IMR-90 (cell line): ENCODE results near the gene MEIG1. TPM values are rescaled to one million over a fixed set of nuclear protein-coding genes. Genes with fewer than 3 reads are reported as not detected.

ENCODE experiments used
- ATAC-seq: fragments of 200-7000 bp; cut with Tn5 transposase; 2 replicates; pipeline ENCODE4 v1.9.1; 2020; ENCODE audit warnings: low read depth, mild to moderate bottlenecking, moderate library complexity
- BruUV-seq: library from RNA; stranded (reverse); fragments of 400-500 nt; replicated peaks from 2 replicates; lab custom pipeline; 2021; lab: Mats Ljungman, UMichigan
- CTCF ChIA-PET: fragments of 300-600 bp; formaldehyde crosslinking; extraction: SDS; loops from one replicate; lab custom pipeline; 2021; ENCODE audit warnings: antibody characterized with exemption; lab: Yijun Ruan, JAX
- POLR2A ChIA-PET: fragments of 300-600 bp; sonication (Branson Sonifier 250); formaldehyde crosslinking; loops from one replicate; lab custom pipeline; 2022; ENCODE audit warnings: antibody characterized with exemption; ENCODE audit not compliant: unreplicated experiment; lab: Charles Lee
- DNase-seq: peaks from one replicate; pipeline ENCODE4 v3.0.0; 2013
- H2AFZ ChIP-seq: replicated peaks from 2 replicates; pipeline ENCODE3; 2013; ENCODE audit warnings: low read length, mild to moderate bottlenecking; ENCODE audit not compliant: poor library complexity
- H2AK5ac ChIP-seq: 2 replicates; pipeline ENCODE4 v1.6.1; 2013; ENCODE audit warnings: low read depth, low read length, inconsistent platforms
- H2AK9ac ChIP-seq: replicated peaks from 2 replicates; pipeline ENCODE3; 2013; ENCODE audit warnings: mild to moderate bottlenecking, low read depth, low read length, moderate library complexity; ENCODE audit not compliant: poor library complexity
- H2BK120ac ChIP-seq: 2 replicates; pipeline ENCODE4 v1.6.1; 2013; ENCODE audit warnings: low read depth, low read length, inconsistent platforms
- H2BK15ac ChIP-seq: 3 replicates; pipeline ENCODE4 v1.6.1; 2013; ENCODE audit warnings: low read depth, low read length, inconsistent platforms
- H2BK20ac ChIP-seq: 2 replicates; pipeline ENCODE4 v1.6.1; 2013; ENCODE audit warnings: low read depth, mild to moderate bottlenecking, inconsistent platforms, low read length, moderate library complexity
- H2BK5ac ChIP-seq: 2 replicates; pipeline ENCODE4 v1.6.1; 2013; ENCODE audit warnings: mild to moderate bottlenecking, low read depth, low read length, inconsistent platforms; ENCODE audit not compliant: poor library complexity, severe bottlenecking
- H3K14ac ChIP-seq: replicated peaks from 2 replicates; pipeline ENCODE4 v1.6.1; 2013; ENCODE audit warnings: low read depth, low read length, inconsistent platforms
- H3K18ac ChIP-seq: 2 replicates; pipeline ENCODE4 v1.6.1; 2013; ENCODE audit warnings: low read depth, low read length, control low read depth
- H3K23ac ChIP-seq: 2 replicates; pipeline ENCODE4 v1.6.1; 2013; ENCODE audit warnings: low read depth, low read length, inconsistent platforms
- H3K27ac ChIP-seq: 2 replicates; pipeline ENCODE4 v1.5.1; 2013; ENCODE audit warnings: mild to moderate bottlenecking, control low read depth, low read length; ENCODE audit not compliant: insufficient read depth
- H3K27me3 ChIP-seq: 2 replicates; pipeline ENCODE4 v1.6.1; 2013; ENCODE audit warnings: low read length; ENCODE audit not compliant: control insufficient read depth, insufficient read depth
- H3K36me3 ChIP-seq: 2 replicates; pipeline ENCODE4 v1.6.1; 2013; ENCODE audit warnings: low read length, mixed read lengths; ENCODE audit not compliant: control insufficient read depth, insufficient read depth
- H3K4ac ChIP-seq: 2 replicates; pipeline ENCODE4 v1.6.1; 2013; ENCODE audit warnings: low read depth, low read length, inconsistent platforms
- H3K4me1 ChIP-seq: 2 replicates; pipeline ENCODE4 v1.6.1; 2013; ENCODE audit warnings: low read length, mixed read lengths; ENCODE audit not compliant: control insufficient read depth, insufficient read depth
- H3K4me2 ChIP-seq: 2 replicates; pipeline ENCODE4 v1.6.1; 2013; ENCODE audit warnings: low read depth, mild to moderate bottlenecking, control low read depth, low read length, moderate library complexity
- H3K4me3 ChIP-seq: 2 replicates; pipeline ENCODE4 v1.5.1; 2013; ENCODE audit warnings: low read depth, mild to moderate bottlenecking, control low read depth, low read length, moderate library complexity; ENCODE audit not compliant: insufficient read depth
- H3K56ac ChIP-seq: 2 replicates; pipeline ENCODE4 v1.6.1; 2013; ENCODE audit warnings: low read length, inconsistent platforms; ENCODE audit not compliant: insufficient read depth; ENCODE audit errors: extremely low read depth
- H3K79me1 ChIP-seq, 2 experiments: 2 replicates each; pipeline ENCODE4 v1.6.1; 2013; ENCODE audit warnings: low read length in 2 of 2, inconsistent platforms in 1 of 2, low read depth in 1 of 2
- H3K9ac ChIP-seq: 2 replicates; pipeline ENCODE4 v1.6.1; 2013; ENCODE audit warnings: low read depth, low read length, control low read depth
- H3K9me1 ChIP-seq: 2 replicates; pipeline ENCODE4 v1.6.1; 2013; ENCODE audit warnings: low read length, inconsistent platforms; ENCODE audit not compliant: insufficient read depth
- H3K9me3 ChIP-seq: 2 replicates; pipeline ENCODE4 v1.6.1; 2013; ENCODE audit warnings: low read length; ENCODE audit not compliant: control insufficient read depth, insufficient read depth
- H4K20me1 ChIP-seq: 2 replicates; pipeline ENCODE4 v1.6.1; 2013; ENCODE audit warnings: low read length, inconsistent platforms; ENCODE audit not compliant: insufficient read depth
- H4K5ac ChIP-seq: 2 replicates; pipeline ENCODE4 v1.6.1; 2013; ENCODE audit warnings: mild to moderate bottlenecking, low read depth, low read length, control low read depth
- H4K8ac ChIP-seq, 2 experiments: 2 replicates each; pipeline ENCODE4 v1.6.1; 2013; ENCODE audit warnings: low read depth in 2 of 2, low read length in 2 of 2, control low read depth in 1 of 2, inconsistent platforms in 1 of 2
- H4K91ac ChIP-seq: 2 replicates; pipeline ENCODE4 v1.6.1; 2013; ENCODE audit warnings: low read depth, low read length, inconsistent platforms; ENCODE audit not compliant: insufficient read depth
- CHD1 ChIP-seq: IDR thresholded peaks from 2 replicates; pipeline ENCODE4 v1.6.1; 2012; ENCODE audit warnings: low read depth, low read length, improper control_type of control experiment
- MAZ ChIP-seq: IDR thresholded peaks from 2 replicates; pipeline ENCODE4 v1.6.1; 2012; ENCODE audit warnings: low read depth, mild to moderate bottlenecking, low read length, improper control_type of control experiment, moderate library complexity, borderline replicate concordance
- NFE2L2 ChIP-seq: fragments of 150-350 bp; IDR thresholded peaks from 2 replicates; pipeline ENCODE4 v1.6.1; 2016; ENCODE audit warnings: low read depth, mild to moderate bottlenecking, low read length
- SMC3 ChIP-seq: fragments of 150-350 bp; IDR thresholded peaks from 2 replicates; pipeline ENCODE4 v1.6.1; 2016; ENCODE audit warnings: low read depth, mild to moderate bottlenecking, antibody characterized with exemption, low read length, moderate library complexity
- WGBS, 2 experiments: methylation state at CpG; one replicate each; pipeline versions ENCODE4 v1.1.5 to v1.1.7; 2013; ENCODE audit warnings: missing lambda C conversion rate in 2 of 2; ENCODE audit not compliant: insufficient read length in 1 of 2; ENCODE audit errors: extremely low coverage in 2 of 2; 5-methylcytosine and 5-hydroxymethylcytosine counted together
- dilution Hi-C: fragments of 300-500 bp; cut with HindIII; formaldehyde crosslinking; loops from one replicate; pipeline ENCODE4 v1.14.3; 2018; ENCODE audit warnings: low sequenced_read_pairs; ENCODE audit not compliant: unreplicated experiment
- in situ Hi-C: fragments of 300-500 bp; cut with MboI; formaldehyde crosslinking; loops from 3 replicates; pipeline ENCODE4 v1.14.3; 2019; ENCODE audit warnings: low sequenced_read_pairs, inconsistent platforms, mixed read lengths
- intact Hi-C: fragments of 100-400 bp; cut with micrococcal nuclease; formaldehyde crosslinking; loops from 2 replicates; pipeline ENCODE4 v1.10.0; 2022
- polyA plus RNA-seq, 3 experiments: library from polyadenylated mRNA; depleted of rRNA; stranded (reverse); fragments of >200 nt; gene quantifications; 2 replicates each; pipeline ENCODE4 v1.2.3, GENCODE V29; 2012; ENCODE audit warnings: low replicate concordance in 1 of 3
- total RNA-seq: library from RNA; depleted of rRNA; stranded (reverse); fragments of >200 nt; gene quantifications from 2 replicates; pipeline ENCODE4 v1.2.3, GENCODE V29; 2012
- TF ChIP-seq, protein P1 (sequence below): fragments of 150-350 bp; IDR thresholded peaks from 2 replicates; pipeline ENCODE4 v1.6.1; 2016; ENCODE audit warnings: low read depth, mild to moderate bottlenecking, low read length, moderate library complexity, borderline replicate concordance

The MEIG1 gene
- total and polyA plus RNA-seq, 2 of the 4 experiments (the other 2 are of a cell fraction), result not detected

DNA sequence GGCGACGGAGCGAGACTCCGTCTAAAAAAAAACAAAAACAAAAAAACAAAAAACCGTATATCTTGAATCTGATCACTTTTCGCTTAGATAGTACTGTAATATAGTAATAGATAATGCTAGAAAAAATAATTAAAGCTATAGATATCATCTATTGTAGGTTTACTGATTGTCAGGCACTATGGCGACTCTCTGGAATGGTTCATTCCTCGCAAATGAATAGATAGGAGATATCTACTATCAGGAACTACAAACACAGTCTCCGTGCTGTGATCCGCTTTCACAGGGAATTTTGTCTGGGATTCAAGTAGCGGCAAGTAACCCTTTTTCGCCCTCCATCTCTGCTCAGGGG is 342 bp upstream of the MEIG1 start:
- dilution Hi-C loops, result no loop called here
- Histone ChIP-seq H3K4ac (peak overlapping the region; percentile 79), H2BK120ac (peak overlapping the region; percentile 48), H2AK5ac (no peak overlapping the region), H3K79me1 (peaks cover 0 to 9% of the 10 kb centered on the region in 2 experiments; a peak in 1 of 4 replicates), H3K23ac (peak overlapping the region; percentile 77; the same call in 1 of the 2 replicates), H4K5ac (peak overlapping the region; percentile 99), H3K9ac (peak overlapping the region; percentile 80; the same call in 1 of the 2 replicates), H4K20me1 (no peaks in the 10 kb centered on the region), H3K4me1 (no peaks in the 10 kb centered on the region), H2BK15ac (0 out of 3 replicates have a peak overlapping the region, but pooled peaks have one; percentile 6), H4K8ac (peak overlapping the region; percentile 89 to 100), H2BK20ac (peak overlapping the region; percentile 47; the same call in 1 of the 2 replicates), H3K14ac (peak overlapping the region; percentile 84; the same call in 1 of the 2 replicates), H3K9me3 (no peaks in the 10 kb centered on the region), H3K9me1 (peaks cover 6% of the 10 kb centered on the region; the same call in 1 of the 2 replicates), H3K18ac (peak overlapping the region; percentile 34), H3K27me3 (no peaks in the 10 kb centered on the region), H2AK9ac (no peak overlapping the region), H4K91ac (peak overlapping the region; percentile 69), H3K4me3 (peak overlapping the region; percentile 81), H3K56ac (no peak overlapping the region), H3K27ac (peak overlapping the region; percentile 71; the same call in 1 of the 2 replicates), H2BK5ac (peak overlapping the region; percentile 55), H3K36me3 (no peaks in the 10 kb centered on the region), H2AFZ (peak overlapping the region; percentile 98), H3K4me2 (peak overlapping the region; percentile 99)
- intact Hi-C loops, result no loop called here
- in situ Hi-C loops, result no loop called here
- CTCF ChIA-PET, result no interaction called here
- ATAC-seq, result no peak
- DNase-seq, result no peak
- BruUV-seq, result no TSS peak
- POLR2A ChIA-PET, result interaction anchor here (0.6 kb wide), 1 partner anchor 10 kb away, joined by 3 read pairs; no protein-coding TSS in a partner anchor
- TF ChIP-seq SMC3 (no peak), CHD1 (no peak), NFE2L2 (no peak), MAZ (no peak)
- TF ChIP-seq, protein P1, sequence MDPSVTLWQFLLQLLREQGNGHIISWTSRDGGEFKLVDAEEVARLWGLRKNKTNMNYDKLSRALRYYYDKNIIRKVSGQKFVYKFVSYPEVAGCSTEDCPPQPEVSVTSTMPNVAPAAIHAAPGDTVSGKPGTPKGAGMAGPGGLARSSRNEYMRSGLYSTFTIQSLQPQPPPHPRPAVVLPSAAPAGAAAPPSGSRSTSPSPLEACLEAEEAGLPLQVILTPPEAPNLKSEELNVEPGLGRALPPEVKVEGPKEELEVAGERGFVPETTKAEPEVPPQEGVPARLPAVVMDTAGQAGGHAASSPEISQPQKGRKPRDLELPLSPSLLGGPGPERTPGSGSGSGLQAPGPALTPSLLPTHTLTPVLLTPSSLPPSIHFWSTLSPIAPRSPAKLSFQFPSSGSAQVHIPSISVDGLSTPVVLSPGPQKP, result no peak
- WGBS, 2 experiments, result no CpG with 5 or more reads among the region's 12 CpGs
